Epithelial cell of esophagus (primary cell): ENCODE data around the gene TRIM71.

Experiments
- DNase-seq: peaks from one replicate; pipeline ENCODE4 v3.0.0; 2010; ENCODE audit warnings: low read depth
- H3K4me3 ChIP-seq: 2 replicates; pipeline ENCODE4 v1.5.1; 2011; ENCODE audit warnings: mild to moderate bottlenecking, low read length, control low read depth
- TF ChIP-seq, protein P1 (sequence below): IDR thresholded peaks from 2 replicates; pipeline ENCODE4 v1.5.1; 2011; ENCODE audit warnings: low read depth, mild to moderate bottlenecking, low read length, control low read depth, inconsistent platforms; ENCODE audit not compliant: insufficient read depth; ENCODE audit errors: missing control alignments

TRIM71 gene

GRCh38 chr3:32888739-32889138 is 70.9 kb downstream of the TRIM71 start:
- H3K4me3 ChIP-seq: no peak overlapping the region
- TF ChIP-seq, protein P1, sequence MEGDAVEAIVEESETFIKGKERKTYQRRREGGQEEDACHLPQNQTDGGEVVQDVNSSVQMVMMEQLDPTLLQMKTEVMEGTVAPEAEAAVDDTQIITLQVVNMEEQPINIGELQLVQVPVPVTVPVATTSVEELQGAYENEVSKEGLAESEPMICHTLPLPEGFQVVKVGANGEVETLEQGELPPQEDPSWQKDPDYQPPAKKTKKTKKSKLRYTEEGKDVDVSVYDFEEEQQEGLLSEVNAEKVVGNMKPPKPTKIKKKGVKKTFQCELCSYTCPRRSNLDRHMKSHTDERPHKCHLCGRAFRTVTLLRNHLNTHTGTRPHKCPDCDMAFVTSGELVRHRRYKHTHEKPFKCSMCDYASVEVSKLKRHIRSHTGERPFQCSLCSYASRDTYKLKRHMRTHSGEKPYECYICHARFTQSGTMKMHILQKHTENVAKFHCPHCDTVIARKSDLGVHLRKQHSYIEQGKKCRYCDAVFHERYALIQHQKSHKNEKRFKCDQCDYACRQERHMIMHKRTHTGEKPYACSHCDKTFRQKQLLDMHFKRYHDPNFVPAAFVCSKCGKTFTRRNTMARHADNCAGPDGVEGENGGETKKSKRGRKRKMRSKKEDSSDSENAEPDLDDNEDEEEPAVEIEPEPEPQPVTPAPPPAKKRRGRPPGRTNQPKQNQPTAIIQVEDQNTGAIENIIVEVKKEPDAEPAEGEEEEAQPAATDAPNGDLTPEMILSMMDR: no peak
- no peak for DNase-seq

DNA sequence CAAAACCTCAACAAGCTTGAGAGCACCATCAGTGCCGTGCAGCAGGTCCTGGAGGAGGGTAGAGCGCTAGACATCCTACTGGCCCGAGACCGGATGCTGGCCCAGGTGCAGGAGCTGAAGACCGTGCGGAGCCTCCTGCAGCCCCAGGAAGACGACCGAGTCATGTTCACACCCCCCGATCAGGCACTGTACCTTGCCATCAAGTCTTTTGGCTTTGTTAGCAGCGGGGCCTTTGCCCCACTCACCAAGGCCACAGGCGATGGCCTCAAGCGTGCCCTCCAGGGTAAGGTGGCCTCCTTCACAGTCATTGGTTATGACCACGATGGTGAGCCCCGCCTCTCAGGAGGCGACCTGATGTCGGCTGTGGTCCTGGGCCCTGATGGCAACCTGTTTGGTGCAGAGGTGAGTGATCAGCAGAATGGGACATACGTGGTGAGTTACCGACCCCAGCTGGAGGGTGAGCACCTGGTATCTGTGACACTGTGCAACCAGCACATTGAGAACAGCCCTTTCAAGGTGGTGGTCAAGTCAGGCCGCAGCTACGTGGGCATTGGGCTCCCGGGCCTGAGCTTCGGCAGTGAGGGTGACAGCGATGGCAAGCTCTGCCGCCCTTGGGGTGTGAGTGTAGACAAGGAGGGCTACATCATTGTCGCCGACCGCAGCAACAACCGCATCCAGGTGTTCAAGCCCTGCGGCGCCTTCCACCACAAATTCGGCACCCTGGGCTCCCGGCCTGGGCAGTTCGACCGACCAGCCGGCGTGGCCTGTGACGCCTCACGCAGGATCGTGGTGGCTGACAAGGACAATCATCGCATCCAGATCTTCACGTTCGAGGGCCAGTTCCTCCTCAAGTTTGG is 72.9 kb downstream of the TRIM71 start:
- DNase-seq: no peak
- no peak overlapping the region for H3K4me3 ChIP-seq
- TF ChIP-seq, protein P1: no peak

- no peak overlapping the region for H3K4me3 ChIP-seq
- TF ChIP-seq, protein P1: no peak
- no peak for DNase-seq
Observed at GRCh38 chr3:32891365-32891764, 73.6 kb downstream of the TRIM71 start.

GRCh38 chr3:32892625-32893598 is 75.1 kb downstream of the TRIM71 start:
- H3K4me3 ChIP-seq: no peak overlapping the region
- no peak for DNase-seq
- TF ChIP-seq, protein P1: no peak

DNA sequence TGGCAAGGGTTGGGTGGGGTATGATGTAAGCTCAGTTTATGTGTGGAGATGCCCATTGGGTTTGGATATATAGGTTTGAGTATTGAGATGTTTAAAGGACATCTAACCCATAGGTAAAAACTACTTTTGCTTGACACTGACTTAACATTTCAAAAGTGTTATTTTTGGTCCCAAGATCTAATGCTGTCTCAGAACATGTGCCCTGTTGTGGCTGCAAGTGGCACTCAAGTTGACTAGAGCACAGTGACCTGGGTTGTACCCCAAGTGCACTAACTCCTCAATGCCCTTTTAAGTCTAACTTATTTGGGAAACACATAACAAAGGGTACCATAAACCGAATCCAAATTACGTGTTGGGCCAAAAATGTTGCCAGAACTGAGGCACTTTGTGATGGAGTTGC is 77.2 kb downstream of the TRIM71 start:
- no peak for DNase-seq
- TF ChIP-seq, protein P1: no peak

GRCh38 chr3:32895701-32896100 is 77.9 kb downstream of the TRIM71 start:
- no peak for DNase-seq

More for the DNA sequence above, 77.2 kb downstream of the TRIM71 start:
- no peak overlapping the region for H3K4me3 ChIP-seq

More at GRCh38 chr3:32895701-32896100, 77.9 kb downstream of the TRIM71 start:
- TF ChIP-seq, protein P1: no peak
- no peak overlapping the region for H3K4me3 ChIP-seq
